Astrocyte (in vitro differentiated cells and primary cell): ENCODE measurements around the gene MUS81. TPM values are rescaled to one million over a fixed set of nuclear protein-coding genes. Genes with fewer than 3 reads are reported as not detected.

Source experiments
- DNase-seq: peaks from one replicate; pipeline ENCODE4 v3.0.0-alpha.2; 2010; ENCODE audit warnings: low read depth
- FAIRE-seq: peaks from 2 replicates; lab custom pipeline; 2011; peaks lifted over from hg19 to GRCh38; lab: Jason Lieb, UNC
- H2AFZ ChIP-seq: 2 replicates; pipeline ENCODE4 v1.6.0; 2012; ENCODE audit warnings: low read depth, low read length, inconsistent platforms
- H3K27ac ChIP-seq: 2 replicates; pipeline ENCODE4 v1.5.1; 2011; ENCODE audit warnings: low read depth, low read length, inconsistent platforms
- H3K27me3 ChIP-seq: 2 replicates; pipeline ENCODE4 v1.6.0; 2011; ENCODE audit warnings: low read length, inconsistent platforms; ENCODE audit not compliant: insufficient read depth
- H3K36me3 ChIP-seq: 2 replicates; pipeline ENCODE4 v1.5.1; 2011; ENCODE audit warnings: low read length, inconsistent platforms; ENCODE audit not compliant: insufficient read depth
- H3K4me1 ChIP-seq: 2 replicates; pipeline ENCODE4 v1.5.1; 2011; ENCODE audit warnings: low read length, inconsistent platforms; ENCODE audit not compliant: insufficient read depth
- H3K4me2 ChIP-seq: 2 replicates; pipeline ENCODE4 v1.6.0; 2012; ENCODE audit warnings: low read length, inconsistent platforms
- H3K4me3 ChIP-seq: 2 replicates; pipeline ENCODE4 v1.5.1; 2011; ENCODE audit warnings: low read depth, mild to moderate bottlenecking, low read length, inconsistent platforms; ENCODE audit not compliant: insufficient read depth
- H3K79me2 ChIP-seq: 2 replicates; pipeline ENCODE4 v1.6.0; 2012; ENCODE audit warnings: mild to moderate bottlenecking, low read length, inconsistent platforms; ENCODE audit not compliant: insufficient read depth
- H3K9ac ChIP-seq: 2 replicates; pipeline ENCODE4 v1.6.0; 2012; ENCODE audit warnings: mild to moderate bottlenecking, low read length, inconsistent platforms
- H3K9me3 ChIP-seq: 2 replicates; pipeline ENCODE4 v1.5.1; 2012; ENCODE audit warnings: low read depth, mild to moderate bottlenecking, low read length, inconsistent platforms; ENCODE audit not compliant: insufficient read depth
- H4K20me1 ChIP-seq: 2 replicates; pipeline ENCODE4 v1.6.0; 2012; ENCODE audit warnings: low read length, inconsistent platforms; ENCODE audit not compliant: insufficient read depth
- H3K27ac Mint-ChIP-seq: one replicate; pipeline ENCODE4 v1.8.0; 2021; ENCODE audit warnings: mild to moderate bottlenecking, mixed read lengths; ENCODE audit not compliant: unreplicated experiment
- H3K27me3 Mint-ChIP-seq: one replicate; pipeline ENCODE4 v1.8.0; 2021; ENCODE audit warnings: low read depth, mixed read lengths; ENCODE audit not compliant: unreplicated experiment
- H3K36me3 Mint-ChIP-seq: one replicate; pipeline ENCODE4 v1.8.0; 2021; ENCODE audit warnings: low read depth, mixed read lengths; ENCODE audit not compliant: unreplicated experiment
- H3K4me1 Mint-ChIP-seq: one replicate; pipeline ENCODE4 v1.8.0; 2021; ENCODE audit warnings: low read depth, mixed read lengths; ENCODE audit not compliant: unreplicated experiment
- H3K4me3 Mint-ChIP-seq: one replicate; pipeline ENCODE4 v1.8.0; 2021; ENCODE audit warnings: mild to moderate bottlenecking, moderate library complexity, mixed read lengths; ENCODE audit not compliant: unreplicated experiment
- H3K9me3 Mint-ChIP-seq: one replicate; pipeline ENCODE4 v1.8.0; 2021; ENCODE audit warnings: mild to moderate bottlenecking, mixed read lengths; ENCODE audit not compliant: unreplicated experiment
- CTCF ChIP-seq: IDR thresholded peaks from 2 replicates; pipeline ENCODE4 v1.5.1; 2011; ENCODE audit warnings: low read depth, mild to moderate bottlenecking, inconsistent platforms, low read length, moderate library complexity; ENCODE audit not compliant: insufficient read depth
- EZH2 ChIP-seq: IDR thresholded peaks from 2 replicates; pipeline ENCODE4 v1.6.1; 2012; ENCODE audit warnings: mild to moderate bottlenecking, low read length, inconsistent platforms; ENCODE audit not compliant: insufficient read depth
- total RNA-seq: library from RNA; stranded (reverse); gene quantifications from 2 replicates; pipeline ENCODE4 v1.2.1, GENCODE V29; 2021

MUS81 gene
- total RNA-seq, 1 donor from 2014 or later: 59.9 TPM

GRCh38 chr11:65866509-65867283, 6.5 kb downstream of the MUS81 start:
- FAIRE-seq (no peak), DNase-seq (no peak)
- H3K9me3 Mint-ChIP-seq: no peaks in the 10 kb centered on the region
- peaks cover 26% of the 10 kb centered on the region for H3K4me1 Mint-ChIP-seq
- Histone ChIP-seq H3K79me2 (peaks cover 64% of the 10 kb centered on the region), H4K20me1 (peaks cover 96% of the 10 kb centered on the region), H3K4me3 (no peak overlapping the region), H2AFZ (no peak overlapping the region), H3K36me3 (peaks cover 35% of the 10 kb centered on the region), H3K27me3 (no peaks in the 10 kb centered on the region), H3K9ac (no peak overlapping the region), H3K4me1 (peaks cover 32% of the 10 kb centered on the region), H3K9me3 (no peaks in the 10 kb centered on the region), H3K27ac (no peak overlapping the region), H3K4me2 (no peak overlapping the region)
- no peaks in the 10 kb centered on the region for H3K27me3 Mint-ChIP-seq
- no peak overlapping the region for H3K27ac Mint-ChIP-seq
- peak overlapping the region; percentile 27 for H3K4me3 Mint-ChIP-seq
- no peak for TF ChIP-seq CTCF
- no peak for TF ChIP-seq EZH2
- H3K36me3 Mint-ChIP-seq: peaks cover 15% of the 10 kb centered on the region

- no peaks in the 10 kb centered on the region for H3K27me3 Mint-ChIP-seq
- FAIRE-seq (no peak), DNase-seq (no peak)
- peaks cover 27% of the 10 kb centered on the region for H3K4me1 ChIP-seq
- peaks cover 24% of the 10 kb centered on the region for H3K4me1 Mint-ChIP-seq
- peaks cover 14% of the 10 kb centered on the region for H3K36me3 Mint-ChIP-seq
- no peak overlapping the region for H2AFZ ChIP-seq
- TF ChIP-seq EZH2 (no peak), CTCF (no peak)
- H3K9ac ChIP-seq: no peak overlapping the region
- H3K79me2 ChIP-seq: peaks cover 62% of the 10 kb centered on the region
- peak overlapping the region; percentile 27 for H3K4me3 Mint-ChIP-seq
- no peak overlapping the region for H3K27ac Mint-ChIP-seq
- H3K27ac ChIP-seq: no peak overlapping the region
- peaks cover 89% of the 10 kb centered on the region for H4K20me1 ChIP-seq
- H3K4me2 ChIP-seq: no peak overlapping the region
- H3K9me3 Mint-ChIP-seq: no peaks in the 10 kb centered on the region
- peaks cover 35% of the 10 kb centered on the region for H3K36me3 ChIP-seq
- H3K27me3 ChIP-seq: no peaks in the 10 kb centered on the region
- no peak overlapping the region for H3K4me3 ChIP-seq
- H3K9me3 ChIP-seq: no peaks in the 10 kb centered on the region
Observed at GRCh38 chr11:65867284-65868071, 7.2 kb downstream of the MUS81 start.
